ENCODE results near the gene SMIM35. TPM values are rescaled to one million over a fixed set of nuclear protein-coding genes. Genes with fewer than 3 reads are reported as not detected.

Gene SMIM35
- total RNA-seq, 1 experiment from 2014 or later = not detected

DNA sequence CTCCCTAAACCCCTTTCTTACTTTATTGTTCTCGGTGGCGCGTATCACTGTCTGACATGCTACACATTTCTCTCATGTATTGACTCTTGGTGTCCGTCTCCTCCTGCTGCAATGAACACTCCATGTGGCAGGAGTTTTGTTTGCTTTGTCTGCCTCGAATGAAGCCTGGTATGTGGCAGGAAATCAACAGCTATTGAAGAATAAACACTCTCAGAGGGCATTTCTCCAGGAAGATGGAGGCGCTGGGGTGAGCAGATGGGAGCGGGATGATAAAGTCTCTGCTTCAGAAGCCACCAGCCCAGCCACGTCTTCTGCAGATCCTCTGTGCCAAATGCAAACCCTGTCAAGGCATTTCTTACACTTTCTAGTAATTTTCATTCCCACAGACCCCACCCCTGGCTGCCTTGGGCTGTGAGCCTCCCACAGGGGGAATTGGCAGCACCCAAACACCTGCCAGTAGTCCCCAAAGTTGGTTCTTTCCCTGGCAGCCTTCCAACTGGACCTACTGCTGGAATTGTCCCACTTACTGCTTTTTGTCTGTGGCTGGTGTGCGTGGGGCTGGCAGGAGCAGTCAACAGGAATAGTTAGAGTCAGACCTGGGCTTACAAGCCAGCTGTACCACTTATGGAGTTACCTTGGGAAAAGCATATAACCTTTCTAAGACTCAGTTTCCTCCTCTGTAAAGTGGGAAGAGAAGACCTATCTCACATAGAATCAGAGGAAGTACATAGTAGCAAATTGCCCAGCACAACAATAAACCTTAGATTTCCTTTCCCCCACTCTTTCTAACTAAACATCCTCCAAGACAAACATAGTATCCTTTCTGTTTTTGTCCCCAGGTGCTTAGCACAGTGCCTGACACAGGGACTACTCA, 113.9 kb downstream of the SMIM35 start:
- intact Hi-C loops (cut with micrococcal nuclease; ENCODE audit: unreplicated experiment) = no loop called here
- Histone ChIP-seq H3K4me1 (replicated peaks; ENCODE audit: insufficient read depth) (0 out of 2 replicates have a peak, but pooled peaks cover 7% of the 10 kb centered on the region), H3K27ac (no peak overlapping the region), H3K27me3 (ENCODE audit: insufficient read depth, low read depth) (no peaks in the 10 kb centered on the region), H3F3A (ENCODE audit: insufficient read depth, low read depth) (no peaks in the 10 kb centered on the region), H3K9me3 (ENCODE audit: insufficient read depth, low read depth) (no peaks in the 10 kb centered on the region), H3K79me2 (ENCODE audit: low read depth) (no peaks in the 10 kb centered on the region), H3K4me2 (no peak overlapping the region), H3K36me3 (ENCODE audit: low read depth) (no peaks in the 10 kb centered on the region), H2AFZ (no peak overlapping the region), H3K9me2 (ENCODE audit: insufficient read depth) (no peaks in the 10 kb centered on the region), H4K20me1 (ENCODE audit: insufficient read depth) (no peaks in the 10 kb centered on the region), H3K4me3 (no peak overlapping the region)
- DNase-seq = no peak
- ChIA-PET CTCF (no interaction called here), POLR2A (ENCODE audit: unreplicated experiment) (interaction anchor here (0.6 kb wide), 1 partner anchor 196 kb away, joined by 7 read pairs; no protein-coding TSS in a partner anchor)
- no TSS peak for BruUV-seq (replicated peaks)
- TF ChIP-seq, protein P1, sequence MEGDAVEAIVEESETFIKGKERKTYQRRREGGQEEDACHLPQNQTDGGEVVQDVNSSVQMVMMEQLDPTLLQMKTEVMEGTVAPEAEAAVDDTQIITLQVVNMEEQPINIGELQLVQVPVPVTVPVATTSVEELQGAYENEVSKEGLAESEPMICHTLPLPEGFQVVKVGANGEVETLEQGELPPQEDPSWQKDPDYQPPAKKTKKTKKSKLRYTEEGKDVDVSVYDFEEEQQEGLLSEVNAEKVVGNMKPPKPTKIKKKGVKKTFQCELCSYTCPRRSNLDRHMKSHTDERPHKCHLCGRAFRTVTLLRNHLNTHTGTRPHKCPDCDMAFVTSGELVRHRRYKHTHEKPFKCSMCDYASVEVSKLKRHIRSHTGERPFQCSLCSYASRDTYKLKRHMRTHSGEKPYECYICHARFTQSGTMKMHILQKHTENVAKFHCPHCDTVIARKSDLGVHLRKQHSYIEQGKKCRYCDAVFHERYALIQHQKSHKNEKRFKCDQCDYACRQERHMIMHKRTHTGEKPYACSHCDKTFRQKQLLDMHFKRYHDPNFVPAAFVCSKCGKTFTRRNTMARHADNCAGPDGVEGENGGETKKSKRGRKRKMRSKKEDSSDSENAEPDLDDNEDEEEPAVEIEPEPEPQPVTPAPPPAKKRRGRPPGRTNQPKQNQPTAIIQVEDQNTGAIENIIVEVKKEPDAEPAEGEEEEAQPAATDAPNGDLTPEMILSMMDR (conservative IDR thresholded peaks at IDR 0.05) = no peak
- no peak for TF ChIP-seq EZH2 (IDR thresholded peaks at IDR 0.05; ENCODE audit: low read depth)

DNA sequence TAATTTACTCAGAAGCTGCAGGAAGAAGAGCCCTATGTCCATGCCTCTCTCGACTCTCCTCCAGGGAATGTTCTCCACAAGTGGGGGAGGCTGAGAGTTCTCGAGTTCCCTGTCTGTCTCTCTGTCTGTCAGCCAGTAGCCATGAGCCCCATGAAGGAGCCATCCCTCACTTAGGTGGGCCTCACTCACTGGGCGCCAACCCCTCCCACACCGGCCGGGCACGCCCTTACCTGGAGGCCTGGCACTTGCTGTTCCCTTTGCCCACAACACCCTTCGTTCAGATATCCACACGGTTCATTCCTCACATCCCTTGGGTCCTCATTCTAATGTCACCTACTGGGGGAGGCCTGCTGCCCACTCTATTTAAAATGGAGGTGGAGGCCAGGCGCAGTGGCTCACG, 114.7 kb downstream of the SMIM35 start:
- no peaks in the 10 kb centered on the region for H3K9me2 ChIP-seq (ENCODE audit: insufficient read depth)
- intact Hi-C loops (cut with micrococcal nuclease; ENCODE audit: unreplicated experiment) = no loop called here
- H3K4me1 ChIP-seq (replicated peaks; ENCODE audit: insufficient read depth) = 0 out of 2 replicates have a peak, but pooled peaks cover 7% of the 10 kb centered on the region
- H4K20me1 ChIP-seq (ENCODE audit: insufficient read depth) = no peaks in the 10 kb centered on the region
- no peak overlapping the region for H3K4me3 ChIP-seq
- no peak overlapping the region for H3K4me2 ChIP-seq
- no peak for DNase-seq
- no peaks in the 10 kb centered on the region for H3K9me3 ChIP-seq (ENCODE audit: insufficient read depth, low read depth)
- no peak for TF ChIP-seq EZH2 (IDR thresholded peaks at IDR 0.05; ENCODE audit: low read depth)
- TF ChIP-seq, protein P1 (conservative IDR thresholded peaks at IDR 0.05) = no peak
- no peaks in the 10 kb centered on the region for H3K79me2 ChIP-seq (ENCODE audit: low read depth)
- BruUV-seq (replicated peaks) = no TSS peak
- no peaks in the 10 kb centered on the region for H3K27me3 ChIP-seq (ENCODE audit: insufficient read depth, low read depth)
- H3K27ac ChIP-seq = no peak overlapping the region
- H3F3A ChIP-seq (ENCODE audit: insufficient read depth, low read depth) = no peaks in the 10 kb centered on the region
- ChIA-PET CTCF (no interaction called here), POLR2A (ENCODE audit: unreplicated experiment) (no interaction called here)
- no peaks in the 10 kb centered on the region for H3K36me3 ChIP-seq (ENCODE audit: low read depth)
- H2AFZ ChIP-seq = no peak overlapping the region

DNA sequence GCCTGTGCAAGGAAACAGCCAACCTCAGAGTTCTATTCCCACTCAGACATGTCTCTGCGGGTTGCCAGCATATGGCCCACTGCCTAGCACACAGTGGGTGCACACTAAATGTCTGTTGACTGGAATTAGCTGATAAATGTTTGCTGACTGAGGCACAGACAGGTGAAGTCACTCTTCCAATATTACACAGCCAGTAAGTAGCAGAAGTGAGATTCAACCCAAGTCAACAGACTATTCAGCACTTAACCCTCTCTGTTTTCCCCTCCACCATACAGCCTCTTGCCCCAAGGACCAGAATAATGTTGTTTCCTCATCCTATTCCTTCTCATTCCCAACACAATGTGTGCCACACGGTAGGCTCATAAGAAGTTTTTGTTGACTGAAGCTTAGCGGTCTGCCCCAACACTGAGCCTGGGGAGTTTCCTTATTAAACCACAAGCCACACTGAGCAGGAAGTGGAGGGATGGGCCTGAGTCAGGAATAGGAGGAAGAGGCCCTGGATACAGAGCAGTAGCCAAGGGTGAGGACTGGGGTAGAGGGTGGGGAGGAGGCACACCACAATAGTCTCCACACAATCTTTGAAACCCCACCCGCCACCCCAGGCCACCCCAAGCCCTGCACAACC, 116.3 kb downstream of the SMIM35 start:
- H3K27me3 ChIP-seq (ENCODE audit: insufficient read depth, low read depth) = no peaks in the 10 kb centered on the region
- ChIA-PET CTCF (no interaction called here), POLR2A (ENCODE audit: unreplicated experiment) (no interaction called here)
- no peak overlapping the region for H2AFZ ChIP-seq
- H3K27ac ChIP-seq = no peak overlapping the region
- 0 out of 2 replicates have a peak, but pooled peaks cover 7% of the 10 kb centered on the region for H3K4me1 ChIP-seq (replicated peaks; ENCODE audit: insufficient read depth)
- no peak overlapping the region for H3K4me3 ChIP-seq
- no TSS peak for BruUV-seq (replicated peaks)
- H3K9me3 ChIP-seq (ENCODE audit: insufficient read depth, low read depth) = no peaks in the 10 kb centered on the region
- intact Hi-C loops (cut with micrococcal nuclease; ENCODE audit: unreplicated experiment) = no loop called here
- DNase-seq = peak in 1 of 2 experiments; percentile 54
- TF ChIP-seq, protein P1 (conservative IDR thresholded peaks at IDR 0.05) = no peak
- TF ChIP-seq EZH2 (IDR thresholded peaks at IDR 0.05; ENCODE audit: low read depth) = no peak
- no peaks in the 10 kb centered on the region for H3K9me2 ChIP-seq (ENCODE audit: insufficient read depth)
- H3K4me2 ChIP-seq = no peak overlapping the region
- no peaks in the 10 kb centered on the region for H4K20me1 ChIP-seq (ENCODE audit: insufficient read depth)
- no peaks in the 10 kb centered on the region for H3F3A ChIP-seq (ENCODE audit: insufficient read depth, low read depth)
- H3K36me3 ChIP-seq (ENCODE audit: low read depth) = no peaks in the 10 kb centered on the region
- no peaks in the 10 kb centered on the region for H3K79me2 ChIP-seq (ENCODE audit: low read depth)

Data from PC-9 (cell line).